Muscle of leg (tissue), 11 donors: ENCODE data around the gene CCDC14. TPM values are rescaled to one million over a fixed set of nuclear protein-coding genes. Genes with fewer than 3 reads are reported as not detected.
"Not testable (repeated sequence)": the region's sequence is repeated elsewhere in the genome, so short reads cannot be mapped to it uniquely, and the experiment has no call there.

Experiments used
- DNase-seq: peaks from one replicate; pipeline ENCODE4 v3.0.0; 2013
- H3K27ac ChIP-seq: one replicate; pipeline ENCODE4 v1.5.1; 2013; ENCODE audit warnings: mild to moderate bottlenecking, low read length, control low read depth
- H3K27me3 ChIP-seq: one replicate; pipeline ENCODE4 v1.6.1; 2013; ENCODE audit warnings: low read length; ENCODE audit not compliant: control insufficient read depth, insufficient read depth
- H3K36me3 ChIP-seq: one replicate; pipeline ENCODE4 v1.6.1; 2013; ENCODE audit warnings: low read length; ENCODE audit not compliant: control insufficient read depth, insufficient read depth
- H3K4me1 ChIP-seq: one replicate; pipeline ENCODE4 v1.6.1; 2013; ENCODE audit warnings: low read length; ENCODE audit not compliant: control insufficient read depth, insufficient read depth
- H3K4me3 ChIP-seq: one replicate; pipeline ENCODE4 v1.5.1; 2013; ENCODE audit warnings: low read length, control low read depth
- H3K9me3 ChIP-seq: replicated peaks from 2 replicates; pipeline ENCODE4 v1.6.1; 2013; ENCODE audit warnings: low read depth, low read length; ENCODE audit not compliant: control insufficient read depth
- WGBS: methylation state at CpG from one replicate; pipeline ENCODE4 v1.1.5; 2013; ENCODE audit warnings: missing lambda C conversion rate; ENCODE audit not compliant: insufficient coverage; 5-methylcytosine and 5-hydroxymethylcytosine counted together
- polyA plus RNA-seq, 8 donors: library from polyadenylated mRNA; unstranded; fragments of 120-200 nt; gene quantifications; one replicate each; pipeline versions ENCODE4 v1.2.1 to v1.2.3, GENCODE V29; 2013; ENCODE audit warnings: inconsistent platforms in 1 of 8, low replicate concordance in 1 of 8; ENCODE audit not compliant: insufficient read length in 8 of 8, insufficient read depth in 1 of 8
- total RNA-seq: library from RNA; stranded (reverse); fragments of 120-200 nt; gene quantifications from one replicate; pipeline ENCODE4 v1.2.4, GENCODE V29; 2013

Gene CCDC14
- total and polyA plus RNA-seq, 9 donors, result 35.0 to 59.1 (median 51.0) TPM

DNA sequence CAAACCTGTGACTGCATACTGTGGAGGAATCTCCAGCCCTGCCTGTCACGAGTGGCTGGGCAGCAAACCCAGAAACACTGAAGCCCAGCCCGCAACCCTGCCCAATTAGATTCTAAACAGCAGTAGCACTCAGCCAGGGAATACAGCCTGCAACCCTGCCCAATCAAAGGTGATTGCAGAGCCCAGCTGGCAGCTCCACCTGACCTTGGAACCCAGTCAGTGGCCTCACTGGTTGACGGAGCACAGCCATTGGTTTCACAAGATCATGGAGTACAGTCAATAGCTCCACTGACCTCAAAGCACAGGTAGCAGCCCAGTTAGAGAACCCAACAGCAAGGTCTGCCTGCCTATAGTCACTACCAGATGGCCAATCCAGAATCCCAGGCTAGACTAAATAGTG lies 41.7 kb downstream of the CCDC14 start:
- H3K27me3 ChIP-seq, result no peaks in the 10 kb centered on the region
- H3K9me3 ChIP-seq, result peaks cover 9% of the 10 kb centered on the region
- H3K4me1 ChIP-seq, result no peaks in the 10 kb centered on the region
- peaks cover 19% of the 10 kb centered on the region for H3K36me3 ChIP-seq
- no peak overlapping the region for H3K27ac ChIP-seq
- no peak for DNase-seq
- 100% methylated on average over 3 of the region's 3 CpGs for WGBS
- H3K4me3 ChIP-seq, result no peak overlapping the region

GRCh38 chr3:123914829-123915228 lies 46.2 kb downstream of the CCDC14 start:
- Histone ChIP-seq H3K27me3 (no peaks in the 10 kb centered on the region), H3K4me1 (no peaks in the 10 kb centered on the region), H3K4me3 (no peak overlapping the region), H3K27ac (no peak overlapping the region), H3K9me3 (peaks cover 3% of the 10 kb centered on the region), H3K36me3 (peaks cover 17% of the 10 kb centered on the region)
- 50% methylated on average over 2 of the region's 5 CpGs for WGBS
- no peak for DNase-seq

GRCh38 chr3:123909785-123910184 lies 51.2 kb downstream of the CCDC14 start:
- no peak overlapping the region for H3K4me3 ChIP-seq
- no peak for DNase-seq
- peaks cover 2% of the 10 kb centered on the region for H3K36me3 ChIP-seq
- H3K27ac ChIP-seq, result no peak overlapping the region
- no peaks in the 10 kb centered on the region for H3K27me3 ChIP-seq
- H3K9me3 ChIP-seq, result no peaks in the 10 kb centered on the region
- WGBS, result no CpG with 5 or more reads among the region's 2 CpGs
- H3K4me1 ChIP-seq, result no peaks in the 10 kb centered on the region

DNA sequence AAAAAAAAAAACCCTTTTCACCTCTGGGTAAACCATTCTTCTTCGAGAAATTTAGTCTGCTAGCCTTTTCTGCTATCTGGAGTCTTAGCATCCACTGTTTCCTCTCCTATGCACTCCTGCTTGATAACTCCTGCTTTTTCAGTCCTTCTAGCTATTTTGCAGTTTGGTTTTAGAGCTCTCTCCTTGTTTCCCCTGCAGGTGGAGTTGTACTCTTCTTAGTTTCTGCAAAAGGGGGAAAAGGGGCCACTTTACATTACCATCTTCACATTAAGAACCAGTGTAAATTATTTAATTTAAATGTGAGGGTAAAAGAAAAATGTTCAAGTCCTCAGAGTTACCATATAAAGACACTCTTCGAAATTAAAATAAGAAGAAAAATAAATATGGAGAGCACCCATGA lies 53.3 kb downstream of the CCDC14 start:
- H3K4me1 ChIP-seq, result no peaks in the 10 kb centered on the region
- no peaks in the 10 kb centered on the region for H3K9me3 ChIP-seq
- H3K36me3 ChIP-seq, result no peaks in the 10 kb centered on the region
- no peak overlapping the region for H3K27ac ChIP-seq
- no peak for DNase-seq
- no peaks in the 10 kb centered on the region for H3K27me3 ChIP-seq
- 100% methylated on average over 1 of the region's 2 CpGs for WGBS
- H3K4me3 ChIP-seq, result no peak overlapping the region

DNA sequence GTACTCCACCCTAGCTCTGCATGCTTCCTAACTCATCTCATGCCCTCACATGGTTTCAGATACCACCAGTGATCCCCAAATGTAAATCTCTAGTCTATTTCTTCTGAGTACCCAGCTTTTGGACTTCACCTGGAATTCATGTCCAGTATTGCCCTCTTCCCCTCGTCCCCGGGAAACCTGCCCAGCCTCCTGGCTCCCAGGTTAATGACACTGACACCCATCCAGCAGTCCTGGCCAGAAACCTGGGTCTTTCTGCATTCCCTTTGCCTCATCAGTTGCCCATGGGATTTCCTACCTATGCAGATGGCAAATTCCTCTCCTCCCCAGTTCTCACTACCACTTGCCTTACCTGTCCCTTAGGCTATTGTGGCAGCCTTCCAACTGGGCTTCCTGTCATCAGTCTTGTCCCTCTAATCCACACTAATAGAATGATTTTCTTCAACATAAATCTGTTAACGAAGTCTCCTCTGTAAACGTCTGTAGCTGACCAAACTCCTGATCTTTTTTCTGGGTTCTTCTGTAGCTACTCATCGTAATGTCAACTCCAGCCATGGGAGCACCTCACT lies 61.6 kb downstream of the CCDC14 start:
- Histone ChIP-seq H3K27ac (no peak overlapping the region), H3K9me3 (no peaks in the 10 kb centered on the region), H3K27me3 (no peaks in the 10 kb centered on the region), H3K4me3 (no peak overlapping the region), H3K36me3 (no peaks in the 10 kb centered on the region), H3K4me1 (no peaks in the 10 kb centered on the region)
- no peak for DNase-seq
- WGBS, result 86% methylated on average over 5 of the region's 5 CpGs

GRCh38 chr3:123893012-123893411 lies 68.0 kb downstream of the CCDC14 start:
- WGBS, result no CpG with 5 or more reads among the region's 1 CpG
- Histone ChIP-seq H3K4me1 (no peaks in the 10 kb centered on the region), H3K4me3 (no peak overlapping the region), H3K27me3 (no peaks in the 10 kb centered on the region), H3K27ac (no peak overlapping the region), H3K9me3 (peaks cover 8% of the 10 kb centered on the region), H3K36me3 (no peaks in the 10 kb centered on the region)
- no peak for DNase-seq

- DNase-seq, result no peak
- no peak overlapping the region for H3K4me3 ChIP-seq
- H3K36me3 ChIP-seq, result no peaks in the 10 kb centered on the region
- no peak overlapping the region for H3K27ac ChIP-seq
- H3K9me3 ChIP-seq, result peaks cover 8% of the 10 kb centered on the region
- H3K4me1 ChIP-seq, result no peaks in the 10 kb centered on the region
- WGBS, result 0% methylated on average over 1 of the region's 1 CpG
- H3K27me3 ChIP-seq, result no peaks in the 10 kb centered on the region
Measured at GRCh38 chr3:123892195-123892594, 68.8 kb downstream of the CCDC14 start.

GRCh38 chr3:123890991-123891390 lies 70.0 kb downstream of the CCDC14 start:
- not testable (repeated sequence) for H3K4me3 ChIP-seq, H3K27ac ChIP-seq, H3K9me3 ChIP-seq, H3K36me3 ChIP-seq, H3K4me1 ChIP-seq, DNase-seq, H3K27me3 ChIP-seq
- WGBS, result no CpG with 5 or more reads among the region's 1 CpG

GRCh38 chr3:123890162-123890561 lies 70.9 kb downstream of the CCDC14 start:
- not testable (repeated sequence) for H3K4me3 ChIP-seq, DNase-seq, H3K27ac ChIP-seq, H3K9me3 ChIP-seq, H3K36me3 ChIP-seq, H3K27me3 ChIP-seq, H3K4me1 ChIP-seq
- WGBS, result no CpG with 5 or more reads among the region's 3 CpGs

GRCh38 chr3:123884993-123885392 lies 76.0 kb downstream of the CCDC14 start:
- no peaks in the 10 kb centered on the region for H3K36me3 ChIP-seq
- H3K27ac ChIP-seq, result no peak overlapping the region
- no peak overlapping the region for H3K4me3 ChIP-seq
- peaks cover 10% of the 10 kb centered on the region for H3K4me1 ChIP-seq
- DNase-seq, result no peak
- no peaks in the 10 kb centered on the region for H3K9me3 ChIP-seq
- peaks cover 17% of the 10 kb centered on the region for H3K27me3 ChIP-seq

- H3K4me3 ChIP-seq, result peak within 1 kb of the TSS; percentile 52
- WGBS, result 2% methylated on average over 45 of the region's 70 CpGs
- no peaks in the 10 kb centered on the region for H3K9me3 ChIP-seq
- no peak within 1 kb of the TSS for H3K27ac ChIP-seq
- H3K36me3 ChIP-seq, result no peaks in the 10 kb centered on the region
- H3K27me3 ChIP-seq, result peaks cover 17% of the 10 kb centered on the region
- H3K4me1 ChIP-seq, result peaks cover 10% of the 10 kb centered on the region
- DNase-seq, result peak; percentile 88
Measured at GRCh38 chr3:123884203-123884831, 76.7 kb downstream of the CCDC14 start, which contains the start of gene MYLK. TSS of gene MYLK (minus strand) at chr3:123884332. CDS start at chr3:123793841, 90,491 bp downstream.
